Transverse colon (tissue), 3 donors: ENCODE data around the gene OLIG1.

Experiments used
- EP300 ChIP-seq: sonication (generic); formaldehyde crosslinking; IDR thresholded peaks from one replicate; pipeline ENCODE4 v1.6.1; 2017; ENCODE audit warnings: antibody characterized with exemption, low read depth
- POLR2A ChIP-seq: fragments of 450-650 bp; IDR thresholded peaks from one replicate; pipeline ENCODE4 v1.6.1; 2016; ENCODE audit warnings: antibody characterized with exemption, mild to moderate bottlenecking, moderate library complexity
- TF ChIP-seq, protein P1 (sequence below), 5 experiments: fragments of 200-600 bp in 3 of 5; fragments of 450-650 bp in 2 of 5; sonication (generic) in 3 of 5; IDR thresholded peaks; 1 replicate in 2 of 5; 2 replicates in 3 of 5; pipeline ENCODE4 v1.5.1; 2016 to 2017; ENCODE audit warnings: antibody characterized with exemption in 5 of 5, inconsistent platforms in 3 of 5, mild to moderate bottlenecking in 2 of 5, moderate library complexity in 1 of 5

DNA sequence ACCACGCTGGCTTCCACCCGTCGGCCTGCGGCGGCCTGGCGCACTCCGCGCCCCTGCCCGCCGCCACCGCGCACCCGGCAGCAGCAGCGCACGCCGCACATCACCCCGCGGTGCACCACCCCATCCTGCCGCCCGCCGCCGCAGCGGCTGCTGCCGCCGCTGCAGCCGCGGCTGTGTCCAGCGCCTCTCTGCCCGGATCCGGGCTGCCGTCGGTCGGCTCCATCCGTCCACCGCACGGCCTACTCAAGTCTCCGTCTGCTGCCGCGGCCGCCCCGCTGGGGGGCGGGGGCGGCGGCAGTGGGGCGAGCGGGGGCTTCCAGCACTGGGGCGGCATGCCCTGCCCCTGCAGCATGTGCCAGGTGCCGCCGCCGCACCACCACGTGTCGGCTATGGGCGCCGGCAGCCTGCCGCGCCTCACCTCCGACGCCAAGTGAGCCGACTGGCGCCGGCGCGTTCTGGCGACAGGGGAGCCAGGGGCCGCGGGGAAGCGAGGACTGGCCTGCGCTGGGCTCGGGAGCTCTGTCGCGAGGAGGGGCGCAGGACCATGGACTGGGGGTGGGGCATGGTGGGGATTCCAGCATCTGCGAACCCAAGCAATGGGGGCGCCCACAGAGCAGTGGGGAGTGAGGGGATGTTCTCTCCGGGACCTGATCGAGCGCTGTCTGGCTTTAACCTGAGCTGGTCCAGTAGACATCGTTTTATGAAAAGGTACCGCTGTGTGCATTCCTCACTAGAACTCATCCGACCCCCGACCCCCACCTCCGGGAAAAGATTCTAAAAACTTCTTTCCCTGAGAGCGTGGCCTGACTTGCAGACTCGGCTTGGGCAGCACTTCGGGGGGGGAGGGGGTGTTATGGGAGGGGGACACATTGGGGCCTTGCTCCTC lies 42.3 kb upstream of the OLIG1 start:
- TF ChIP-seq EP300 = no peak
- TF ChIP-seq, protein P1, sequence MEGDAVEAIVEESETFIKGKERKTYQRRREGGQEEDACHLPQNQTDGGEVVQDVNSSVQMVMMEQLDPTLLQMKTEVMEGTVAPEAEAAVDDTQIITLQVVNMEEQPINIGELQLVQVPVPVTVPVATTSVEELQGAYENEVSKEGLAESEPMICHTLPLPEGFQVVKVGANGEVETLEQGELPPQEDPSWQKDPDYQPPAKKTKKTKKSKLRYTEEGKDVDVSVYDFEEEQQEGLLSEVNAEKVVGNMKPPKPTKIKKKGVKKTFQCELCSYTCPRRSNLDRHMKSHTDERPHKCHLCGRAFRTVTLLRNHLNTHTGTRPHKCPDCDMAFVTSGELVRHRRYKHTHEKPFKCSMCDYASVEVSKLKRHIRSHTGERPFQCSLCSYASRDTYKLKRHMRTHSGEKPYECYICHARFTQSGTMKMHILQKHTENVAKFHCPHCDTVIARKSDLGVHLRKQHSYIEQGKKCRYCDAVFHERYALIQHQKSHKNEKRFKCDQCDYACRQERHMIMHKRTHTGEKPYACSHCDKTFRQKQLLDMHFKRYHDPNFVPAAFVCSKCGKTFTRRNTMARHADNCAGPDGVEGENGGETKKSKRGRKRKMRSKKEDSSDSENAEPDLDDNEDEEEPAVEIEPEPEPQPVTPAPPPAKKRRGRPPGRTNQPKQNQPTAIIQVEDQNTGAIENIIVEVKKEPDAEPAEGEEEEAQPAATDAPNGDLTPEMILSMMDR (IDR thresholded peaks at IDR 0.05) = no peak
- no peak for TF ChIP-seq POLR2A
